Endometrial microvascular endothelial cells (primary cell): Measurements from ENCODE around the gene MRPL21. TPM values are rescaled to one million over a fixed set of nuclear protein-coding genes. Genes with fewer than 3 reads are reported as not detected.
"Not testable (repeated sequence)": the region's sequence is repeated elsewhere in the genome, so short reads cannot be mapped to it uniquely, and the experiment has no call there.

Experiments
- in situ Hi-C: cut with HindIII; loops from 2 replicates; pipeline ENCODE4 v1.10.0; 2017; ENCODE audit warnings: low sequenced_read_pairs, low pct_unique_long_range_greater_than_20kb; ENCODE audit errors: inconsistent ontology term
- total RNA-seq: library from RNA; depleted of rRNA; stranded (reverse); fragments of >200 nt; gene quantifications from one replicate; pipeline ENCODE4 v1.2.3, GENCODE V29; 2015; ENCODE audit errors: inconsistent ontology term

MRPL21 gene
- total RNA-seq, 1 donor from 2014 or later: 50.6 TPM

- in situ Hi-C loops: no loop called here
These were observed 12.8 kb upstream of the MRPL21 start for GRCh38 chr11:68916439-68916838.

- in situ Hi-C loops: no loop called here
These were observed 11.1 kb upstream of the MRPL21 start for GRCh38 chr11:68914761-68915160.

GRCh38 chr11:68913188-68913587, 9.6 kb upstream of the MRPL21 start:
- in situ Hi-C loops: no loop called here

DNA sequence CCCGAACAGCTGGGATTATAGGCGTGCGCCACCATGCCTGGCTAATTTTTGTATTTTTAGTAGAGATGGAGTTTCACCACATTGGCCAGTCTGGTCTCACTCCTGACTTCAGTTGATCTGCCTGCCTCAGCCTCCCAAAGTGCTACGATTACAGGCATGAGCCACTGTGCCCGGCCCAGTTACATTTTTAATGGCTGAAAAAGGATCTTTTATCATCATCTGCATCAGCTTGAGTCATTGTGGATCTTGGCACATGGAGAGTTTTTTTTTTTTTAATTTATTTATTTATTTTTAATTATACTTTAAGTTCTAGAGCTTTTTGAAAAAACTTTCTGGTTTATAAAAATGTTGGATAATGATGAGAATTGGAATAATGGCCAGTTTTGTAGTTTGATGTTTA, 8.6 kb upstream of the MRPL21 start:
- in situ Hi-C loops: no loop called here

- in situ Hi-C loops: no loop called here
These were observed 8.1 kb upstream of the MRPL21 start for GRCh38 chr11:68911731-68912130.

DNA sequence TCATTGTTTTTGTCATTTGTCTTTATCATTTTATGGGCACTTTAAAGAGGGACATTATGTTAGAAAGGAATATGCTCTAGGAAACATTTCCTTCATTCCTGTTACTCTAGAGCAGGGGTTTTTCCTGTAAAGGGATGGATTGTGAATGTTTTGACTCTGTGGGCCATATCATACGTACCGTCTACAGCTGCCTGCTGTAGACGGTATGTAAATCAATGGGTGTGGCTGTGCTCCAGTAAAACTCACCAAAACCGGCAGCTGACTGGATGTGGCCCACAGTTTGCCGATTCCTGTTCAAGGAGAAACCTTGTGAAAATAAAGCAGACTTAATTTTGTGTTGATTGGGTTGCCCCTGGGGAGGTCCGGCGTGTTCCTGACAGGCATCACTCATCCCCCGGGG, 7.3 kb upstream of the MRPL21 start:
- in situ Hi-C loops: no loop called here

DNA sequence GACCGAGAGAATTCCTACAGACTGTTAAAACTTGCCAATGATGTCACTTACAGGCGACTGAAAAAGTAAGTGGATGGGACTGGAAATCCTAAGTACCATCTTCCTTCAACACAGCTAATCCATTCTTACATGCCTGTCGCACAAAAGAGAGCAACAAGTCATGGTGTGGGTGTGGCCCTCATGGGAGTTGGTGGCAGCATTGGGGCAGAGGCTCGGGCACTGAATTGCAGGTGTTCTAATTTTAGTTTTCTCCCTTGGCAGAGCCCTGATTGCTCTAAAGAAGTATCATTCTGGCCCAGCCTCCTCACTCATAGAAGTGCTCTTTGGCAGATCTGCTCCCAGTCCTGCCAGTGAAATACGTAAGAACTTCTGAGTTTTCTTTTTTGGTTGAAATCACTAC, 4.6 kb upstream of the MRPL21 start:
- in situ Hi-C loops: no loop called here

DNA sequence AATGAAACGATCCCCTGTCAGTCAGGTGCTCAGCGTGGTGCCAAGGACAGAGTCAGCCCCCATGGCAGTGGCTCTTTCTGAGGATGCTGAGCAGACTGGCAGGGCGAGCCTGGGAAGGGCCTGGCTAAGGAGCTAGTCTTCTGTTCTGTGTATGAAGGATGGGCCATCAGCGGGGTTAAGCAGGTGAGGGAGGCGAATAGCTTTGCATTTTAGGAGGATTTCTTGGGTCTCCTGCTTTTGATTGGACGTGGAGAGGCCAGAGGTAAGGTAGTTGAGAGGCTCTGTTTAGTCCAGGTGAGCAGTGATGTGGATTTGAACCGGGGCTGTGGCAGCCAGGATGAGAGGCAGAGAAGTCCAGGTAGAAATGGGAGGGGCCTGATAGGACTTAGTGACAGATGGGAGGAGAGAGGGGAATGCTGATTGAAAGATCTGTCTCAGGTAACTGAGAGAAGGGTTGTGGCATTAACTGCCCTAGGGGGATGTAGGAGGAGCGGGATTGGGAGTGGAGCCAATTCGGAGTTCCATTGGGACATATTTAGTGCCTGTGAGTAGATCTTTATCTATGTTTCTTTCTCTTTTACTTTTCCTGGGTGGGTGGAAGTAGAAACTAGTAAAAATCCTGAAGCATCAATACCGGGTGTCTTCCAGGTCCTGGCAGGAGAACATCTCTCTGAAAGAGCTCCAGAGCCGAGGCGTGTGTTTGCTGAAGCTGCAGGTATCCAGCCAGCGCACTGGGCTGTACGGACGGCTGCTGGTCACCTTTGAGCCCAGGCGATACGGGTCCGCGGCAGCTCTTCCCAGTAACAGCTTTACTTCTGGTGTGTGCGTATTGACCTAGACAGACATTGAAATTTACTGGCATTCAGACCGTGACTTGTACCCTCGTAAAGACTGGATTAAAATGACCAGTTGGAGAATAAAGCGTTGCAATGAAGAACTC, 2.1 kb upstream of the MRPL21 start:
- in situ Hi-C loops: no loop called here

DNA sequence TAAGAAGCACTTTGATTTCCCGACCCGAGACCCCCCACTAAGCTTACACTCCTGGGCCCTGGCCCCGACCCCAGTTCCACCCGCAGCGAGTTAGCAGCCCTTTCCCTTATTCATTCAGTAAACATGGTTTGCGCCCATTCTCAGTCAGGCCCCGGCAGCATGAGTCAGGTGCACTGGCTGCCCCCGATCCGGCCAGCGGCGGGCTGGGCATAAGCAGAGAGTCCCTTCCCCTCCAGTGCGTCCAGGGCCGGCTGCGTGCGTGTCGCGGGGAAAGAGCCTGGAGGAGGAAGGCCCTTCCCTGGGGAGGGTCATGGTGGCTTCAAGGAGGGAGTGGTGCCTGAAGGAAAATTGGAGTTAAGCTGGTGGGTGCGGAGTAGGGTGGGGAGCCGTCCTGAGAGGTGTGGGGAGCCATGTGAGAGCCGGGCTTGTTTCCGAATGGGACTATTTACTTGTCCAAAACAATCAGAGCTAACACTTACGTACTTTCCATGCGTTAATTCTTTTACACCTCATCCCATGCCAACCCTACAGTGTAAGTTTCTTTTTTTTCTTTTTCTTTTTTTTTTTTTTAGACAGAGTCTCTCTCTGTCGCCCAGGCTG, 716 bp upstream of the MRPL21 start:
- in situ Hi-C loops: no loop called here

DNA sequence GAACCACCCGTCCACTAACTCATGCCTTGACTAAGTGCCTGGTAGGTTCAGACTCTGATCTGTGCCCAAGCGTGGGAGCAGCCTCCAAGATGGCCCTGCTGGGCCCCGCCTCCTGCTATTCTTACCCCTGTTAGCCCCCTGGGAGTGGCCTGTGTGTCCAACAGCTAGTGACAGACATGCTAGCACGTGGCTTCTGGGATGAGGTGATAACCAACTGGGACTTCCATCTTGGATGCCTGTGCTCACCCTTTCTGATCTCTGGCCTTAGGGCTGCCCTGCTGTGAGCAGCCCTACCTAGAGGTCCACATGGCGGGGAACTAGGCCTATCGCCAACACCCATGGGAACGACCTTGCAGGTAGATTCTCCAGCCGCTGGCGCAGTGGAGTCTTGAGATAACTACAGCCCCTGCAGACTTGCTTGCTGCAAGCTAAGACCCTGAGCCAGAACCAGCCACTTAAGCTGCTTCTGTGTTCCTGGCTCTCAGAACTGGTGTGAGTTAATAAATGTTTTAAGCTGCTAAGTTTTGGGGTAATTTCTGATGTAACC, 2.7 kb downstream of the MRPL21 start:
- in situ Hi-C loops: no loop called here

DNA sequence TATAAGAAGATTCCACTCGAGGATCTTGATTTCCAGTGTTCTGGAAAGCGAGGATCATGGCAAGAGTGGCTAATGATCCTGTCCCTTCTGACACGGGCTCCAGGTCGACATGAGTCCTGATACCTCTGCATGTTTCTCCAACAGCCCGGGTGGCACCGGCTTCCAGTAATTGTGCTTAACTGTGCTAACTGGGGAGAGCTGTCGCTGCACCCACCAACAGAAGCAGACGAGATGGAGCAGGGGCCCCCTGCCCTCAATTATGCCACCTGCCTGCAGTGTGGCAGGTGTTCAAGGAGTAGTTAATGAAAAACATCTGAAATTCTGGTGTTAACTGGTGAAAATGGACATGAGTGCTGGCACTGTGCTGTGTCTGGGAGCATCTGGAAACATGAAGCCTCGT, 6.2 kb downstream of the MRPL21 start:
- in situ Hi-C loops: no loop called here

DNA sequence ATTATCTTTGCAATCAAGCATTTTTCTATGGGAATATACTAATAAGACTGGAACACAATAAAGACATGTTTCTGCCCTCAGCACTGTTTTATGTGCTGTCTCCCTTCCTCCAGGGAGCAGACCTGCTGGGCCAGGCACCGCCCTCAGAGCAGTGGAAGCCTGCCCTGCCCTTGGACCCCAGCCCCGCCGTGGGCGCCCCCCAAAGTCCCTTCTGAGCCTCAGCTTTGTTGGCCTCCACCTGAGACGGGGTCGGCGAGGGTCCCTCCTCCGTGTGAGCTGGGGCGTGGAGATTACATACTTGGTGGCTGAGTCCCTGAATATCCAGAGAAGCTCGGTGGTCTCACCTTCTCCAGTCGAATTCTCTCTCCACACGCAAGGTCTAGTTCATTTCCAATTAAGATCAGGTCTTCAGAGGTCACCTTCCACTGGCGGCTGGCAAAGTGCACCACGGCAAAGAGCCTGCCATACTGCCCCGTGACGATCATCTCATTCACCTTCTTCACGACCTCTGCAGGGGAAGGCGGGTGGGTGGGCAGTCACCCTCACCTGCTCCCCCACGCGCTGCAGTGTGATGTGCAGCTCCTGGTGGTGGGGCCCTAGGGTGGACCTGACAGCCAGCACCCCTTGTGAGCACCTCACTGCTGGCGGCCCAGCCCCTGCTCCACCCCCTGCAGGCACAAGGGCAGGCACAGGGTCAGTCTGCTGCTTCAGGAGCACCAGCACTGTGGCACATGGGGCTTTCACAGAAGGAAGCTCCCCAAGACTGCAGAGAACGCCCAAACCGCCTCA, 7.3 kb downstream of the MRPL21 start:
- in situ Hi-C loops: no loop called here

DNA sequence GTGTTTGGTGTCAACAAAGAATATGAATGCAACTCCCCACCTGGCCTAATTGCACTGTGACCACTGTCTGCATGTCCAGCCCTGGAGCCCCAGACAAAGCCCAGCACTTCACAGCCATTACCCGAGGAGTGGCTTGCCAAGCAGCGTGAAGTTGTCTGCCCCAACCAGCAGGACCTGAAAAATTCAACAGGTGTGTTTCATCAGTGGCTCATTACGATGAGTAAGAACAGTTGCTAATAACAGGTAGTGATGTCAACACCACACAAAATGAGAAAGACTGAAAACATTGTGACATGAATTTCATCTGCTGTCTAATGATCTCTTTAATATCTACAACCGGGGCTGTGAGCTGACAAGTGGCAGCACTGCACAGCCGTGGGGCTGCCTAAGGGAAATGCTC, 10.3 kb downstream of the MRPL21 start:
- in situ Hi-C loops: no loop called here

GRCh38 chr11:68892576-68892975, 11.1 kb downstream of the MRPL21 start:
- in situ Hi-C loops: no loop called here

- in situ Hi-C loops: no loop called here
These were observed 12.2 kb downstream of the MRPL21 start for GRCh38 chr11:68891351-68891948.

- in situ Hi-C loops: no loop called here
These were observed 13.0 kb downstream of the MRPL21 start for GRCh38 chr11:68890490-68891231.

GRCh38 chr11:68889948-68890446, 13.6 kb downstream of the MRPL21 start:
- in situ Hi-C loops: no loop called here

DNA sequence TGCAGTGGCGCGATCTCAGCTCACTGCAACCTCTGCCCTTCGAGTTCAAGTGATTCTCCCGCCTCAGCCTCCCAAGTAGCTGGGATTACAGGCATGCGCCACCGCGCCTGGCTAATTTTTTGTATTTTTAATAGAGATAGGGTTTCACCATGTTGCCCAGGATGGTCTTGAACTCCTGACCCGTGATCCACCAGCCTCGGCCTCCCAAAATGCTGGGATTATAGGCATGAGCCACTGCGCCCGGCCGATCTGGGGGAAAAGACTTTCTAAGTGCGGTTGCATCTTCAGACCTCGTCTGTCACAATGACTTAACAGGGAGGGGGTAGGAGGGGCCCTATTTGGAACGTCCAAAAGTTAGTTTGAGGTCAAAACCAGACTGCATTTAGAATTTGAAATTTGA, 18.8 kb downstream of the MRPL21 start:
- in situ Hi-C loops: not testable (repeated sequence)
